Liver (tissue), 3 donors: ENCODE results near the gene ACIN1.

Source experiments
- FOXA1 ChIP-seq: IDR thresholded peaks from 2 replicates; pipeline ENCODE4 v1.6.1; 2016; ENCODE audit warnings: antibody characterized with exemption
- GABPA ChIP-seq, 2 donors: IDR thresholded peaks in 1 of 2; conservative IDR thresholded peaks in 1 of 2; 2 replicates each; pipeline ENCODE4 v1.6.1; 2016; ENCODE audit warnings: antibody characterized with exemption in 2 of 2, mild to moderate bottlenecking in 1 of 2, moderate library complexity in 1 of 2
- HNF4G ChIP-seq: IDR thresholded peaks from 2 replicates; pipeline ENCODE4 v1.6.1; 2016; ENCODE audit warnings: antibody characterized with exemption
- JUND ChIP-seq, 2 donors: IDR thresholded peaks; 2 replicates each; pipeline ENCODE4 v1.6.1; 2016; ENCODE audit warnings: antibody characterized with exemption in 2 of 2
- NR2F2 ChIP-seq: IDR thresholded peaks from 2 replicates; pipeline ENCODE4 v1.6.1; 2016; ENCODE audit warnings: antibody characterized with exemption
- RXRA ChIP-seq, 2 donors: IDR thresholded peaks; 2 replicates each; pipeline ENCODE4 v1.6.1; 2017 to 2018; ENCODE audit warnings: antibody characterized with exemption in 2 of 2, mild to moderate bottlenecking in 1 of 2
- SP1 ChIP-seq: IDR thresholded peaks from 2 replicates; pipeline ENCODE4 v1.6.1; 2018; ENCODE audit warnings: antibody characterized with exemption, mild to moderate bottlenecking
- TAF1 ChIP-seq: conservative IDR thresholded peaks from 2 replicates; pipeline ENCODE4 v1.6.1; 2016; ENCODE audit warnings: antibody characterized with exemption, mild to moderate bottlenecking
- YY1 ChIP-seq: IDR thresholded peaks from 2 replicates; pipeline ENCODE4 v1.6.1; 2016; ENCODE audit warnings: antibody characterized with exemption, mild to moderate bottlenecking
- TF ChIP-seq, protein P1 (sequence below): fragments of 150-350 bp; IDR thresholded peaks from 2 replicates; pipeline ENCODE4 v1.5.1; 2017; ENCODE audit warnings: improper control_type of control experiment, low read depth, low read length; ENCODE audit not compliant: missing input control
- TF ChIP-seq, protein P2 (sequence below): IDR thresholded peaks from 2 replicates; pipeline ENCODE4 v1.6.1; 2016; ENCODE audit warnings: antibody characterized with exemption
- TF ChIP-seq, protein P3 (sequence below): IDR thresholded peaks from 2 replicates; pipeline ENCODE4 v1.6.1; 2016; ENCODE audit warnings: antibody characterized with exemption, mild to moderate bottlenecking
- TF ChIP-seq, protein P4 (sequence below): IDR thresholded peaks from 2 replicates; pipeline ENCODE4 v1.6.1; 2016; ENCODE audit warnings: antibody characterized with exemption
- donor health status: healthy.
- donor health status: healthy.

DNA sequence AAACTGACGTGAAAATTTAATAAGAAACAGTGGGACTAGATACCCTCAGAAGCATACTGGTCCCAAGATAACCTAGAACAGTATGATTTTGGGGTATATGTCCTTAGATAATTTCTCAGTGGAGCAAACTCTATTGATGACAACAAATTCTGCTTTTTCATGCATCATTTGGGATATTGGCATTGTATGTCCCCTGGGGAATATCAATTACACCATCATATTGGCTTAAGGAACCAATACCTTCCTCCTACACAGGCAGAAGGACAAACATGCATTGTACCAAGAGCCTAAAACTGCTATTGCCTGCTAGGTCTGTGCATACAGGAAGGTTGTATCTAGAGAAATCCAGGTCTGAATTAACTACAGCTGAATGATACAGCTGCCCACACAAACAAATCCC is 20.0 kb downstream of the ACIN1 start:
- TF ChIP-seq GABPA (IDR thresholded peaks at IDR 0.05 in 1 of 2, conservative IDR thresholded peaks at IDR 0.05 in 1 of 2), result no peak
- TF ChIP-seq, protein P1, sequence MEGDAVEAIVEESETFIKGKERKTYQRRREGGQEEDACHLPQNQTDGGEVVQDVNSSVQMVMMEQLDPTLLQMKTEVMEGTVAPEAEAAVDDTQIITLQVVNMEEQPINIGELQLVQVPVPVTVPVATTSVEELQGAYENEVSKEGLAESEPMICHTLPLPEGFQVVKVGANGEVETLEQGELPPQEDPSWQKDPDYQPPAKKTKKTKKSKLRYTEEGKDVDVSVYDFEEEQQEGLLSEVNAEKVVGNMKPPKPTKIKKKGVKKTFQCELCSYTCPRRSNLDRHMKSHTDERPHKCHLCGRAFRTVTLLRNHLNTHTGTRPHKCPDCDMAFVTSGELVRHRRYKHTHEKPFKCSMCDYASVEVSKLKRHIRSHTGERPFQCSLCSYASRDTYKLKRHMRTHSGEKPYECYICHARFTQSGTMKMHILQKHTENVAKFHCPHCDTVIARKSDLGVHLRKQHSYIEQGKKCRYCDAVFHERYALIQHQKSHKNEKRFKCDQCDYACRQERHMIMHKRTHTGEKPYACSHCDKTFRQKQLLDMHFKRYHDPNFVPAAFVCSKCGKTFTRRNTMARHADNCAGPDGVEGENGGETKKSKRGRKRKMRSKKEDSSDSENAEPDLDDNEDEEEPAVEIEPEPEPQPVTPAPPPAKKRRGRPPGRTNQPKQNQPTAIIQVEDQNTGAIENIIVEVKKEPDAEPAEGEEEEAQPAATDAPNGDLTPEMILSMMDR, result no peak
- TF ChIP-seq TAF1, result no peak
- TF ChIP-seq, protein P2, sequence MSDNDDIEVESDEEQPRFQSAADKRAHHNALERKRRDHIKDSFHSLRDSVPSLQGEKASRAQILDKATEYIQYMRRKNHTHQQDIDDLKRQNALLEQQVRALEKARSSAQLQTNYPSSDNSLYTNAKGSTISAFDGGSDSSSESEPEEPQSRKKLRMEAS, result no peak
- TF ChIP-seq YY1, result no peak
- TF ChIP-seq SP1, result no peak
- no peak for TF ChIP-seq NR2F2
- TF ChIP-seq FOXA1, result no peak
- TF ChIP-seq, protein P3, sequence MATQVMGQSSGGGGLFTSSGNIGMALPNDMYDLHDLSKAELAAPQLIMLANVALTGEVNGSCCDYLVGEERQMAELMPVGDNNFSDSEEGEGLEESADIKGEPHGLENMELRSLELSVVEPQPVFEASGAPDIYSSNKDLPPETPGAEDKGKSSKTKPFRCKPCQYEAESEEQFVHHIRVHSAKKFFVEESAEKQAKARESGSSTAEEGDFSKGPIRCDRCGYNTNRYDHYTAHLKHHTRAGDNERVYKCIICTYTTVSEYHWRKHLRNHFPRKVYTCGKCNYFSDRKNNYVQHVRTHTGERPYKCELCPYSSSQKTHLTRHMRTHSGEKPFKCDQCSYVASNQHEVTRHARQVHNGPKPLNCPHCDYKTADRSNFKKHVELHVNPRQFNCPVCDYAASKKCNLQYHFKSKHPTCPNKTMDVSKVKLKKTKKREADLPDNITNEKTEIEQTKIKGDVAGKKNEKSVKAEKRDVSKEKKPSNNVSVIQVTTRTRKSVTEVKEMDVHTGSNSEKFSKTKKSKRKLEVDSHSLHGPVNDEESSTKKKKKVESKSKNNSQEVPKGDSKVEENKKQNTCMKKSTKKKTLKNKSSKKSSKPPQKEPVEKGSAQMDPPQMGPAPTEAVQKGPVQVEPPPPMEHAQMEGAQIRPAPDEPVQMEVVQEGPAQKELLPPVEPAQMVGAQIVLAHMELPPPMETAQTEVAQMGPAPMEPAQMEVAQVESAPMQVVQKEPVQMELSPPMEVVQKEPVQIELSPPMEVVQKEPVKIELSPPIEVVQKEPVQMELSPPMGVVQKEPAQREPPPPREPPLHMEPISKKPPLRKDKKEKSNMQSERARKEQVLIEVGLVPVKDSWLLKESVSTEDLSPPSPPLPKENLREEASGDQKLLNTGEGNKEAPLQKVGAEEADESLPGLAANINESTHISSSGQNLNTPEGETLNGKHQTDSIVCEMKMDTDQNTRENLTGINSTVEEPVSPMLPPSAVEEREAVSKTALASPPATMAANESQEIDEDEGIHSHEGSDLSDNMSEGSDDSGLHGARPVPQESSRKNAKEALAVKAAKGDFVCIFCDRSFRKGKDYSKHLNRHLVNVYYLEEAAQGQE, result no peak
- TF ChIP-seq, protein P4, sequence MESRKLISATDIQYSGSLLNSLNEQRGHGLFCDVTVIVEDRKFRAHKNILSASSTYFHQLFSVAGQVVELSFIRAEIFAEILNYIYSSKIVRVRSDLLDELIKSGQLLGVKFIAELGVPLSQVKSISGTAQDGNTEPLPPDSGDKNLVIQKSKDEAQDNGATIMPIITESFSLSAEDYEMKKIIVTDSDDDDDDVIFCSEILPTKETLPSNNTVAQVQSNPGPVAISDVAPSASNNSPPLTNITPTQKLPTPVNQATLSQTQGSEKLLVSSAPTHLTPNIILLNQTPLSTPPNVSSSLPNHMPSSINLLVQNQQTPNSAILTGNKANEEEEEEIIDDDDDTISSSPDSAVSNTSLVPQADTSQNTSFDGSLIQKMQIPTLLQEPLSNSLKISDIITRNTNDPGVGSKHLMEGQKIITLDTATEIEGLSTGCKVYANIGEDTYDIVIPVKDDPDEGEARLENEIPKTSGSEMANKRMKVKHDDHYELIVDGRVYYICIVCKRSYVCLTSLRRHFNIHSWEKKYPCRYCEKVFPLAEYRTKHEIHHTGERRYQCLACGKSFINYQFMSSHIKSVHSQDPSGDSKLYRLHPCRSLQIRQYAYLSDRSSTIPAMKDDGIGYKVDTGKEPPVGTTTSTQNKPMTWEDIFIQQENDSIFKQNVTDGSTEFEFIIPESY, result no peak
- no peak for TF ChIP-seq RXRA (IDR thresholded peaks at IDR 0.05)
- TF ChIP-seq HNF4G, result no peak
- no peak for TF ChIP-seq JUND (IDR thresholded peaks at IDR 0.05)
